ENCODE data around the gene KCNA3.

DNA sequence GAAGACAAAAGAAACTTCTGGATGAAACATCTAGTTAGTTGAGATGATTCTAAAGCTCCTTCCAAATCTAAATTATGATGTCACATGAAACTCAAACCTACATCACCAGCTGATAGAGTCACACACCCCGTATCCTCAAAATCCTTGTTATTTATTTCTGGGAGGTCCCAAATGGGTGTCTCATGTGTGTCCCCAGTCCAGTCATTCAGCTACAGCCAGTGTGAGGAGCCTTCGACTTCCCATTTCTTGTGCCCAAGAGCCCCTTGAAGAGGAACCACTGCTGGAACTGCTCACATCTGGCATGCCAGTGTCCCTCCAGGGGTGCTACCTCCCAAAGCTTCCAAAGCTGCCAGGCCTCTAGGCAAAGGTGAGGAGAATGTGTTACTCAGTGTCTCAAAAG lies 32.5 kb upstream of the KCNA3 start:
- TF ChIP-seq, protein P1, sequence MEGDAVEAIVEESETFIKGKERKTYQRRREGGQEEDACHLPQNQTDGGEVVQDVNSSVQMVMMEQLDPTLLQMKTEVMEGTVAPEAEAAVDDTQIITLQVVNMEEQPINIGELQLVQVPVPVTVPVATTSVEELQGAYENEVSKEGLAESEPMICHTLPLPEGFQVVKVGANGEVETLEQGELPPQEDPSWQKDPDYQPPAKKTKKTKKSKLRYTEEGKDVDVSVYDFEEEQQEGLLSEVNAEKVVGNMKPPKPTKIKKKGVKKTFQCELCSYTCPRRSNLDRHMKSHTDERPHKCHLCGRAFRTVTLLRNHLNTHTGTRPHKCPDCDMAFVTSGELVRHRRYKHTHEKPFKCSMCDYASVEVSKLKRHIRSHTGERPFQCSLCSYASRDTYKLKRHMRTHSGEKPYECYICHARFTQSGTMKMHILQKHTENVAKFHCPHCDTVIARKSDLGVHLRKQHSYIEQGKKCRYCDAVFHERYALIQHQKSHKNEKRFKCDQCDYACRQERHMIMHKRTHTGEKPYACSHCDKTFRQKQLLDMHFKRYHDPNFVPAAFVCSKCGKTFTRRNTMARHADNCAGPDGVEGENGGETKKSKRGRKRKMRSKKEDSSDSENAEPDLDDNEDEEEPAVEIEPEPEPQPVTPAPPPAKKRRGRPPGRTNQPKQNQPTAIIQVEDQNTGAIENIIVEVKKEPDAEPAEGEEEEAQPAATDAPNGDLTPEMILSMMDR (IDR thresholded peaks at IDR 0.05), result no peak
- TF ChIP-seq POLR2A (IDR thresholded peaks at IDR 0.05), result no peak

Measured in testis (tissue), 2 donors.